ENCODE data around the gene ABHD8.
A peak's percentile ranks its signal among the peaks of the same experiment; 100 is the strongest.

Gene ABHD8, protein sequence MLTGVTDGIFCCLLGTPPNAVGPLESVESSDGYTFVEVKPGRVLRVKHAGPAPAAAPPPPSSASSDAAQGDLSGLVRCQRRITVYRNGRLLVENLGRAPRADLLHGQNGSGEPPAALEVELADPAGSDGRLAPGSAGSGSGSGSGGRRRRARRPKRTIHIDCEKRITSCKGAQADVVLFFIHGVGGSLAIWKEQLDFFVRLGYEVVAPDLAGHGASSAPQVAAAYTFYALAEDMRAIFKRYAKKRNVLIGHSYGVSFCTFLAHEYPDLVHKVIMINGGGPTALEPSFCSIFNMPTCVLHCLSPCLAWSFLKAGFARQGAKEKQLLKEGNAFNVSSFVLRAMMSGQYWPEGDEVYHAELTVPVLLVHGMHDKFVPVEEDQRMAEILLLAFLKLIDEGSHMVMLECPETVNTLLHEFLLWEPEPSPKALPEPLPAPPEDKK

DNA sequence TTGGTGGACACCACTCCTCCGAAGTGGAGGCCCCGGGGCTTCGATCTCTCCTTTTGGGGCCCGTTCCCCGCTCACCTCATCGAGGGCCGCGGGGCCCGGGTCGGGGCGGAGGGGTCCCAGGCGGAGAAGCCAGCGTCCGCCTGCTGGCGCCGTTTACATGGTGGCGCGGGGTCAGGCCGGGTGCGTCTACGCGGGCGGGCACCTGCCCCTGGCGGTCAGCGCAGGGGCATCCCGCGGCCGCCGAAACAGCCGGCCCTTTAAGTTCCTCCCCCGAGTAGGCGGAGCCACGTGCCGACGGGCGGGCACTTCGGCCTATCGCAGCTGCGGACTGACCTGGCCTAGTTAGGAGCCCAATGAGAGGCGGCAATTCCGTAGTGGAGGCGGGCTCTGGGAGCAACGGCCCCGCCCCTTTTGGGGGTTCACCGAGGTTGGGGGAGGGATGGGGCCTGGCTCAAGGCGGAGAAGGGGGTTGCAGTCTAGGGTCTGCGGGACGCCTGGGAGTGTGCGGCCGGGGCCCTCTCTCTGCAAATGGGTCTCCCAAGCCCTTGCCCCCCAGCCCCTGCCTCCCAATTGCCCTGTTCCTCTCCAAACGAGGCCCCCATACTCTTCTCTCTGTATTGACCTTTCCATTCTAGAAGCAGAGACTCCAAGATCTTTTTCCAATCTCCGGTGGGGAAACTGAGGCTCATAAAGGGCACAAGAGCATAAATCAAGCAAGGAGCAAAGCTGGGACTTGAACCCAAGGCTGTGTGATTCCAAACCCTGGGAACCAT, at the start of gene ABHD8:
Gene ABHD8, minus strand, starts transcription at position 259 of the 773 bp plus-strand sequence. CDS start 1,809 bp downstream, outside the sequence.
- DNase-seq = peak in 55 of 56 donors; percentile 13 to 96 (median 86)

- DNase-seq = peak in 2 of 56 donors; percentile 20 to 21
Observed at GRCh38 chr19:17352608-17353280, 49.5 kb upstream of the ABHD8 start.

DNA sequence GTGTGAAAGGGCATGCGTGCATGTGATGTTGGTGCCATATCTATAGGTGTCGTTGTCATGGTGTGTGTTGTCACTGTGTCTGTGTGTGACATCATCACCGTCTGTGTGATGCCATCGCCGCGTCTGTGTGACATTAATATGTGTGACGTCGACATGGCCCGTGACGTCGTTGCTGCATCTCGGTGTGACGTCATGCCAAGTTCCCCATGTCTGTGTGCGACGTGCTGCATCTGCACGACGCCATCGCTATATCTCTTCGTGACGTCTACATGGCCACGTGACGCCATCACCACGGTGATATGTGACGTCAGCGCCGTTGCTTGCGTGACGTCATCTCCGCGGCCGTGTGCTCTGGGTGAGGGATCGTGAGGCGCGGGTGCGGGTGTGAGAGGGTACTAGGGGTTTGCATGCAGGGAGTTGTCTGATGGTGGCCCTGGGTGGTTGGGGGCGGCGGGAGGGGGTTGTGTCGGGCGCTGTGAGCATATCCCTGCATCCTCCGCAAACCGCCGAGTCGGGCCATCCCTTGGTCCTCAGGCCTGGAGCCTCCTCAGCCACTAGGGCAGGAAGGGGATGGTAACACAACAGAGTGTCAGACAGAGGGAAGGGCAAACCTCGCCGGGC, 48.7 kb upstream of the ABHD8 start:
- DNase-seq = no peak

DNA sequence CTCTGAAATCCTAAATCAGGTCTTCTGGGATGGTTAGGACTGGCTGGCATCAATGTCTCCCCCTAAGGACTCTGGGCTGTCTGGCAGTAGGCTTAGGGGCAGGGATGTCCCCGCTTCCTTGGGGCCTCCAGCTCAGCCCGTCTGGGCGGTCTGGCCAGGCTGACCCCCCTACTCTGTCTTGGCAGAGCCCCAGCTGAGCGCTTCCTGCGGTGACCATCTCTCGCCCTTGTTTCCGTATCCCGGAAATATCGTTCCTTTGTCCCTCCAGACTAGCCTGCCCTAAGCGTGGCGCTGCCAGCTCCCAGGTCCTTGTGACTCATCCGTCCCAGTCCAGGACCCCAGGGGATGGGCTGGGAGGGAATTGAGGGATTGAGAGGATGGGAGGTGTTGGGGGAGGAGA, 45.5 kb upstream of the ABHD8 start:
- DNase-seq = peak in 3 of 56 donors; percentile 10 to 22 (median 18)

GRCh38 chr19:17347877-17348276, 44.7 kb upstream of the ABHD8 start:
- no peak for DNase-seq

DNA sequence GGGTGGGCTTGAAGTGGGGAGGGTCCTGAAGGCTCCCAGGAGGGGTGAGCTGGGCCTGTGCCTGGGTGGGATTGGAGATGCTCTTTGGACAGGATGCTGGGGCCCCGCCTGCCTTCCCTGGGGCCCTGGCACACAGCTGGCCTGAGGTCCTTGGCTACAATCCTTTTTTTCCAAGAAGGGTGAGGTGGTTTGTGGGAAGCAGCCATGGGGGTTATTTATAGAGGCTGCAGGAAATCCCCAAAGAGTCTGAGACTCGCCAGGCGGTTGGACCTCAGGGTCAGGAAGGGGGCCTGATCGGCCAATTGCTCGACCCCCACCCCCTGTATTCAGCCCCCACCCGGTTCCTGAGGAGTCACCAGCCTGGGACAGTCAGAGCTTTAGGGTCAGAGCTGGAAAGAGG, 44.1 kb upstream of the ABHD8 start:
- no peak for DNase-seq

GRCh38 chr19:17346109-17346671, 43.0 kb upstream of the ABHD8 start:
- DNase-seq = peak in 40 of 56 donors; percentile 10 to 79 (median 40)

DNA sequence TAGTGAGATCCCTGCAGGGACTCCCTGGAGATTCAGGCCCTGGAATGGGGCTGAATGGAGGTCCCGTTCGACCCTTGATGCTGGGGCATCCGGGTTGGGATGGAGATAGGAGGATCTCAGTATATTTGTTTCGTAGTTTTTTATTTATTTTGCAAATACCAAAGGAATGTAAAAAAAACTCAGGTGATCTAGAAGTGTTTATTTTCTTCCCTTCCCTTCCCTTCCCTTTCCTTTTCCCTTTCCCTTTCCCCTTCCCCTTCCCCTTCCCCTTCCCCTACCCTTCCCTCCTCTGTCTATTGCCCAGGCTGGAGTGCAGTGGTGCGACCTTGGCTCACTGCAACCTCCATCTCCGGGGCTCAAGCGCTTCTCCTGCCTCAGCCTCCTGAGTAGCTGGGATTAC, 38.6 kb upstream of the ABHD8 start:
- DNase-seq = no peak

GRCh38 chr19:17341386-17341785, 38.2 kb upstream of the ABHD8 start:
- no peak for DNase-seq

DNA sequence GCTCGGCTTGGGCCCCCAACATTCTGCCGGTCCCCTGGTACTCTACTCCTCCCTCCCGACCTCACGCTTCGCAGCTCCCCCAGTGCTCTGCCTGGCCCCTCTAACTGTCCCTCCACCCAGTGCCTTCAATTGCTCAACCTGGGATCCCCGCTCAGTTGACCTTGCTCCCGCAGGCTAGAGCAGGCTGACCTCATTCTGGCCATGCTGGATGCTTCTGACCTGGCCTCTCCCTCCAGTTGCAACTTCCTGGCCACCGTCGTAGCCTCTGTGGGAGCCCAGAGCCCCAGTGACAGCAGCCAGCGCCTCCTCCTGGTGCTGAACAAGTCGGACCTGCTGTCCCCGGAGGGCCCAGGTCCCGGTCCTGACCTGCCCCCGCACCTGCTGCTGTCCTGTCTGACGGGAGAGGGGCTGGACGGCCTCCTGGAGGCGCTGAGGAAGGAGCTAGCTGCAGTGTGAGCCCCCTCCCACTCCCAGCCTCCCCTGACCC, 37.7 kb upstream of the ABHD8 start:
- DNase-seq = no peak

GRCh38 chr19:17340302-17340870, 37.2 kb upstream of the ABHD8 start:
- no peak for DNase-seq

- no peak for DNase-seq
Observed at GRCh38 chr19:17339088-17339741, 36.0 kb upstream of the ABHD8 start.

DNA sequence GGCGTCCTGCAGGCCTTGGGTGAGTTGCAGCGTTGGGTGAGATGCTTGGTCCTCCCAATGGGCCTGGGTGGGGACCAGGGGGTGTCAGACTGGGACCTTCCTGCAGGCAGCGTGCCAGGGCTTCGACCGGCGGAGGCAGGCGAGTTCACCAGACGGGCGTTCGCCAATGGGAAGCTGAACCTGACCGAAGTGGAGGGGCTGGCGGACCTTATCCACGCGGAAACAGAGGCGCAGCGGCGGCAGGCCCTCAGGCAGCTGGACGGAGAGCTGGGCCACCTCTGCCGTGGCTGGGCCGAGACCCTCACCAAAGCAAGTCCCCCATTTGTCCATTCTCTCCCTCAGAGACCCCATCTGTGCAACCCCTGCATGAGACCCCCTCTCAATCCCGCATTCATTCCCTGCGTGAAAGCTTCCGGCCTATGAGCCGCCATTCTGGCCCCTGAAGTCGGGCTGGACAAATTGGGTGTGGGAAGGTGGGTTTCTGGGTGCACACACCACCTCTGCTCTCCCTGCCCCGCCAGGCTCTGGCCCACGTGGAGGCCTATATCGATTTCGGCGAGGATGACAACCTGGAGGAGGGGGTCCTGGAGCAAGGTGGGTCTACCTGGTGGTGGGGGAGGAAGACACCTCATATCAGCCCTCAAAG, 35.3 kb upstream of the ABHD8 start:
- DNase-seq = no peak

- no peak for DNase-seq
Observed at GRCh38 chr19:17337675-17338432, 34.6 kb upstream of the ABHD8 start.

GRCh38 chr19:17336872-17337674, 33.8 kb upstream of the ABHD8 start, which contains the start of gene GTPBP3:
GTPBP3 (plus strand) TSS chr19:17337553; CDS start chr19:17337612, 59 bp downstream.
- DNase-seq = peak; percentile 32 to 99 (median 94)

DNA sequence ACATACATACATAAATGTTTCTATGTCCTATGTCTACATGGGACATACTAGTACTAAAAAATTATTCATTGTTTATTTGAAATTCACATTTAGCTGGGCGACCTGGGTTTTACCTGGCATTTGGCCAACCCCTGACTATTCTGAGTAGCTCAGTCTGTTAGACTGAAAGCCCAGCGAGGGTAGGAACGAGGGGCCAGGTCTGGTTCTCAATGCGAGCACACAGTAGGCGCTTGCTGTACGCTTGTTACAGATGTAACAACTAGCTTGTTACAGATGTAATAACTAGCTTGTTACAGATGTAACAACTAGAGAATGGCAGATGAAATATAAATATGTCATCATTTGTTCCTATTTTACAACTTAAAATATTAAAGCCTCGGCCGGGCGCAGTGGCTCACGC, 32.4 kb upstream of the ABHD8 start:
- peak in 1 of 56 donors; percentile 26 for DNase-seq

All from amygdala (tissue), 56 donors.